Fibroblast of gingiva (primary cell): Measurements from ENCODE around the gene ZBTB16.
A peak's percentile ranks its signal among the peaks of the same experiment; 100 is the strongest.

Source experiments
- DNase-seq: peaks from one replicate; pipeline ENCODE4 v3.0.0-alpha.2; 2011; ENCODE audit warnings: low read depth

The ZBTB16 gene

DNA sequence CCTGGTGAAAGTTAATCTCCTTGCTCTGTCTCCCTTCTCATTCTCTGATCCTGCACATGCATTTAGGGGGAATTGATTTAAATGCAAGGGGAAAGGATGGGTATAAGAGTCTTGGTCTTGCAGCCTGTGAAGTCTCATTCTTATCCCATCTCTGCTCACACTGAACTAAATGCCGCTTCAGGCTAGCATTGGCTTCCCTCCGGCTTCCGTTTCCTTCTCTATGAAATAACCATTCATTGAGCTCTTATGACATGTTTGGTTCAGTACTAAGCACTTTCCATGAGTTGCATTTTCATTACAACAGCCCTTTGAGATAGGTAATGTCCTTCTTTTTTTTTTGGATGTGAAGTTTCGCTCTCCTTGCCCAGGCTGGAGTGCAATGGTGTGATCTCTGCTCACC lies 5.6 kb downstream of the ZBTB16 start:
- no peak for DNase-seq

DNA sequence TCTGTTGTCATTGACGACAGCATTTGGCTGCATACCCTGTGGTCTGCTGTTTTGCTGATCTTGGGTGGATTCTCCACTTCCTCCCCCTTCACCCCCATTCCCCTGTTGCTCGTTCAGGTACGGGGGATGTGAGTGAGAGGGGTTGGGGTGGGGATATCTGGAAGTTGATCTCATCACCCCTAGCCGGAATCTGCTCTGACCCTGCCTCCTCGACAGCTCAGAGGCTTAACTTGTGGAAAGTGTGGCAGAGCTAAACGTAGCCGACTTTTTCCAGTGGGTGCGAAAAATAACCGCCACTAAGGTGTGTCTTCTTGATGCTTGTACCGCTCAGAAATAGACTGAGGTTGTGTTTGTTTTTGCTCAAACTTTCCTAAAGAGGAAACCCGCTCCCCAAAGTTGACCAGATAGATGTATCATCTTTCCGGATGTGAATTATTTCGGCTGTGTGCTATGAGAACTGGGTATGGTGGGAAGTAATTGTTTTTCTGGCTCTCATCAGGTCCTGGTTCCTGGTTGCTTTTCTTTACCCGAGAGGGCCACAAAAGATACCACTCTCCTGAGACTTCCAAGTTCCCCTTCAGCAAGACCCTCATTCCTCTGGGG lies 6.6 kb downstream of the ZBTB16 start:
- no peak for DNase-seq

DNA sequence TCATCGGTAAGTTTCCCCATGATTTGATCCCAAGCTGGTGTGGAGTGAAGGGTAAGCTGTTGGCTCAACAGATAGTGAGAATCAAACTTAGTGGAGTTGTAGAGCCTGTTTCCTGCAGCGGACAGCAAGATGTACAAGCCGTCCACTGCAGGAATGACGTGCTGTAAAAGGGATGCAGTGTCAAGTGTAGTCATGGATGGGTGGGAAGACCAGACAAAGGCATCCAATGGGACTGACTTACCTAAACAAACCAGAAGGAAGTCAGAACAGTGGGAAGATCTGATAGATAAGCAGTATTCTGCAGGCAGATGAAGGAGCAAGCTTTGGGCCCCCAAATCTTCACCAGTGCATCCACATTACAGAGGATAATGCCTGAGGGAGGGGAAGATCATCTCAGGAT lies 8.8 kb downstream of the ZBTB16 start:
- no peak for DNase-seq

DNA sequence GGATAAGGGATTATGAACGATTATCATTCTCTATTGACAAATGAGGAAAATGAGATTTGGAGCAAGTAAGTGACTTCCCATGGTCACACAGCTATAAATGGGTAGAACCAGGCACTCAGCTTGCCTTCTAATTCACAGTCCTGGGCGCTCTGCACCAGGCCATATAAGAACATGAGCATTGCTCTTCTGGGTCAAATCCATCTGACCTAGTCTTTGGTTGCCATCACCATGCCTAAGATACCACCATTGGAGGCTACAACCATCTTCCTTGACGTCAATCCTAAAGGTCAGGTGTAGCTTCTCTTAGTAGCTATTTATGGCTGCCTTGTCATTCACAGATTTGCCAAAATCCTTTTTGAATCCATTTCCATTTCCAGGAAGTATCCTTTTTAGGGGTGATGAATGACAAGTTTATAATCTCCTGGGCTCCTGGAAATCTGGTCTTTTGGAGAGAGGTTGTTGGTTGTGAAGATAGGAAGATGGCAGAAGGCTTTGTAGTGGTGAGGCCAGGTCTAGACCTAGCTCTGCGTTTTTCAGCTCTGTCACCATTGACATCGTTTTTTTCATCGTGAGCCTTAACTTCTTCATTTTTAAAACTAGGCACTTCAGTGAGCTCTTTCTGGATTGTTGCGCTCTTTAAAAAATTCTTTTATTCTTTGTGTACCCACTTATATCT lies 11.1 kb downstream of the ZBTB16 start:
- DNase-seq, result no peak

DNA sequence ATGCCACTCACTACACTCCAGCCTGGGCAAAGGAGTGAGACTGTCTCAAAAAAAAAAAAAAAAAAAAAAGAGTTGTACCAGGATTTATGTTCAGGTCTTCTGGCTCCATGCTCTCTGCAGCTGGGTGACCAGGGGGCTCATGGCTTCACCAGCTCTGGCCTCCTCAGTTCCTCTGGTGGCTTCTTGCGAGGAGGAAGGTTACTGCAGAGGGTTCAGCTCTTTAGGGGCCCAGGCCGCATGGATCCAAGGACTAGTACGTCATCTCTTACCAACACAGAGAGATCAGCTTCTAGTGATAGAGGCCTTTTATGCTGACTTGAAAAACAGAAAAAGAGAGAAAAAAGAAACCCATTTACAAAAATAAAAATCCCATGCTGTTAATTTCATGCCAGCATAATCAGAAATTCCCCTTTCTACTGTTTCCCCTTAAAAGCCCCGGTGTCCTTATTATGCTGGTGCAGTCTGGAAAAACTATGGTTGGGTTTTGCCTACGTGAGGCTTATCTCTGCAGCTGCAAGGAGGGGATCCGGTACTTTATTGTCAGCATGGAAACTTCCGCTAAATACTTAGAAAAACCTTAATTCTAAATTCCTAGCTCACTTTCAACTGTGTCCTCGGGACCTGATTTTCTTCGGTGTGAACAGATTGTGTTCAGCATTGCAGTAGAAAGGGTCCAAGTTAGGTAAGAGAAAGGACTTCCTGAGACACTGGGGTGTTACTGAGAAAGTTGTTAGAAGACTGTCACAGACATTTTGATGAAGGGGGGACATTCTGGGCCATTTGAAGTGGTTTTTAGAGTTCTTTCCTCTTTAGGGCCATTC lies 13.7 kb downstream of the ZBTB16 start:
- no peak for DNase-seq

DNA sequence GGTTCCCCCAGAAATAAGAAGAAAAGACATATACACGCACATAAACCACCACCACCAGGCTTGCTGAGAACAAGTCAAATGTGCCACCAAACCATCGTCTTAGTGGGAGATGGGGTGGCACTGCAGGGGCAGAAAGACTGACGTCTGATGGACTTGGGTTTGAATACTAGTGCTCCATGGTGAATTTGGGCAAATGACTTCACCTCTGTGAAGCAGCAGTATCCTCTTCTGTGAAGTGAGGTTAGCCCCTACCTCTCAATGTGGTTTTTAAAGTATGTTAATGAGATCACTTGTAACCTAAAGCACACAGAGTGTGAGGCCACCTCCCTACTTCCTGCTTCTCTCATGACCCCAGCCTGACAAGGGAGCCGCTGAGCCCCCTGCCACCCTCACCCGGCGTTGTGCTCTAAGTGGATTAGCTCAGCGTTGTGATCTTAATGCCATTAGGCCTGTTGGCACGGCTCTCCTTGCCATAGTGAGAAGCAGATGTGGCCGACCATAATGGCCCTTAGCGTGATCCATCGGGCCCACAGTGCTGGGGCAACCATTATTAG lies 14.4 kb downstream of the ZBTB16 start:
- no peak for DNase-seq

DNA sequence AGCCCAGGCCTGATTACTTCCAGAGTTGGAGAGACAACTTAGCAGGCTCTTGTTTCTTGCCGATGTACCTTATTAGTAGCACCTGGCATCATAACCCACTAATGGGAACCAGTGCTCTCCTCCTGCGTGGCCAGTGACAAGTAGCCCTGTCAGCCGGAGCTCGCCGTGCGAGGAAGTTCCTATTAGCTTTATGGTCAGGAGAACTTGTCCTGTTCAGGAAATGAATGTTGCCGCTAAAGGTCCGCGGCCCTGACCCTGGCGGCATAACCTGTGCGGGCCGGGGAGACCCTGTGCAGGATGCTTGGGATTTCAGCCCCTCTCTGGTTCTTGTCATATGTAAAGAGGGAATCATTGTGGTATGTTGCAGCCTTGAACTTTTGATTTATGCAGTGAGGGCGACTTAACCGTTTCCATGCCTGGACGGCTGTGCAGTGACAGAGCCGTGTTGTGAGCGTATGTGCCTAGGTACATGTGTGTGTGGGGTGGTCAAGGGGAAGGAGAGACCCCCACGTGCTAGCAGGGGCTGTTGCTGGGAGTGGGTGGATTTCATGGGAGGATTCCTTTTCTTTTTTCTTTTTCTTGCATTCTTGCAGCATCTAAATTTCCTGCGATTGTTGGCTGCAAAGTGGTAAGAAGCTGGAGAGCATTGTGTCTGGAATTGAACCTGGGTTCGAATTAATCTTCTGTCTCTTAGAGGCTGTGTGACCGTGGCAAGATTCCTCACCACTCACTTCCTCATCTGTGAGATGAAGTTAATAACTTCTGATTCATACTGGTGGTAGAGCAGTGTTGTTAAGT lies 15.2 kb downstream of the ZBTB16 start:
- no peak for DNase-seq

DNA sequence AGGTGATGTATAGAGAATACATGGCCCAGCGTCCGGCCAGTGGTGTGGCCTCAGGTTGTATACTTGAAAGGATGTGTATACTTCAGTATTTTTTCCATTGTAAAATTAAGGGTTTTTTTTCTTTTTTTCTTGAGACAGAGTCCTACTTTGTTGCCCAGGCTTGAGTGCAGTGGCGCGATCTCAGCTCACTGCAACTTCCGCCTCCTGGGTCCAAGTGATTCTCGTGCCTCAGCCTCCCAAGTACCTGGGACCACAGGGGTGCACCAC lies 15.8 kb downstream of the ZBTB16 start:
- DNase-seq, result no peak

DNA sequence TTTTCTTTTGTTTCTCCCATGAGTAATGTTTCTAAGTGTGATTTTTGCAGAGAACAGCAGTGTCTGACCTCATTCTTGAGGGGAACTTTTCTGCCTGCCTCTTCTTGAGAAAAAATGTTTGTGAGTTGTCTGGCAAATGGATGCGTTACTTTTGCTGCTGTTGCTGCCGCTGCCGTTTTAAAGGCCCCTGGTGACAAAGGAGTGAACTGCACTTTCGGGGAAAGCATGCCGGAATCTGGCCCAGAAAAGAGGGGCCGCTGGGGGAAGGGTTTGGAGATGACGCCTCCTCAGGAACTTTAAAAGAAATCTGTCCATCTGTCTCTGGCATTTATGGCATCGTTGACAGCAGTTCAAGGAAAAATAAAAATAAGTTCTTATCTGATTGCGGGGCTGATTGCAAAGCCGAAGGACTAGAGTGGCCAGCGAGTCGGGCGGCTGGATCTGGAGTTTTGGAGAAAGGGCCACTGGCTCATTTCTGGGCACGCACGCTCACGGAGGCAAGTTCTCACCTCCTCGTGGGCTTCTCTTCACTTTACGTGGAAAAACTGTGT lies 16.5 kb downstream of the ZBTB16 start:
- DNase-seq, result peak; percentile 71

DNA sequence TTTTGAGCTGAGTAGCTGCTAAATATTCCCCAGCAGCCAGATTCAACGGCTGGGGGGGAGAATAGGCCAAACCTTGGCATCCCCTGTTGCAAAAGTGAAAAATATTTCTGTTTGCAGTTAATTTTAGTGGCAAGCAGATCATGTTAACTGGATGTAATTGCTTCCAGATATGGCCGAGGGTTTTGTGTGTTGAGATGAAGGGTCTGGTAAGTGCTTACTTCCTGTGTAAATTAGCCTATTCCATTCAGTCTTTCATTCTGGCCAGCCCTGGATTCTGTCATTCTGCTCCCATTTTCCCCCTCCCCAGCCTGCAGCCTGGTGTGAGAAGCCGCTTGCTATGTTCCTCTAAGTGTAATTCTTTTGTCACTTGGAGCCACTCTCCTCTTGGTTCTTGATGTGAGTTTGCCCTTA lies 17.4 kb downstream of the ZBTB16 start:
- peak; percentile 75 for DNase-seq

DNA sequence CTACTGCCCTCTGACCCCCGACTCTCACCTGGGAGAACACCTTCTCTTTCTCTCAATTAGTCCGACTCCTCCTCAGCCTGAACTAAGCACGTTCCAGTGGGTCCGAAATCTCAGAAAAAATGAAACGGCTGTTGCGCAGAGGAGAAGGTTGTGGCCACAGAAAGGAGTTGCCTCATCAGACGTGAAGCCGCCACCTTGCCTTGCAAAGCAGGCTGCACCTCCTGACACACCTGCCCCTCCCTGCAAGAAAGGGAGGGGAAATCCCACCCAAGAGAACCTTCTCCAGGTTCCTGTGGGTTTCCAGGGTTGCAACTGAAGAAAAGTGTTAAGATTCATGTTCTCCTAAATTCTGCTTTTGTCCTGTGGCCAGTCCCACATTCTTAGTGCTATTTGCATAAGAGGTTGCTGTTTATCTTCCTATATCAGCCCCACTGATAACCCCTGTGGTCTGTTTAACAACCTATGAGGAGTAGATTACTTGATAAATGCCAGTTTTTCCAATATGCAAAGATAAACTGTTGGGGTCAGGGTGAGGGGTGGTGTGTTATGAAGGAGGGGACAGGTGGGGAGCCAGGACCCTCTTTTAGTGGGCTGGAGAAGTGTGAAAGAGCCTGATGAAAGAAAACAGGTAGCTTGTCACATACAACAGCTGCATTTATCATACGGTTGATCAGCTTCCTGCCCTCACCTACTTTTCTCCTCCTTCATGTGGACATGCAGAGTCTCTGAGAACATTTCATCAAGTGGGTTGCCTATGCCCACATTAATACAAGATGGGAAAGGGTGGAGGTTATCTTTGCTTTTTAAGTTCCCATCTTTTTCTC lies 18.2 kb downstream of the ZBTB16 start:
- no peak for DNase-seq

DNA sequence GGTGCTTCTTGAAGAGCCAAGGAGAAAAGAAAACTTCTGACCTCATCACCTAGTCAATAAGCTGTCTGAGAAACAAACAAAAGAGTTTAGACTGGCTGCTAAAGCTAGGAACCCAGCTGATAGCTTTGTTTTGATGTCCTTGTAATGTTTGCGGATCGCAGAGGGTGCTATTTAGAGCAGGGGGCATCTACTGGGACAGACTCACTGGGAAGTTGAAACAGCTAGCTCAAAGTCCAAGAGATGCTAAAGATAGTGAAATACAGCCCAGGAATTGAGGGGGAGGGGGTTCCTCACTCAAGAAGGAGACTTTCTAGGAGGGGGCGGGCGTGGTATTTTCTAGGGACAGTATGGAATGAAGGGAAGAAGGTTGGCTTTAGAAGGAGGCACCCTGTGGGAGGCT lies 18.9 kb downstream of the ZBTB16 start:
- no peak for DNase-seq

DNA sequence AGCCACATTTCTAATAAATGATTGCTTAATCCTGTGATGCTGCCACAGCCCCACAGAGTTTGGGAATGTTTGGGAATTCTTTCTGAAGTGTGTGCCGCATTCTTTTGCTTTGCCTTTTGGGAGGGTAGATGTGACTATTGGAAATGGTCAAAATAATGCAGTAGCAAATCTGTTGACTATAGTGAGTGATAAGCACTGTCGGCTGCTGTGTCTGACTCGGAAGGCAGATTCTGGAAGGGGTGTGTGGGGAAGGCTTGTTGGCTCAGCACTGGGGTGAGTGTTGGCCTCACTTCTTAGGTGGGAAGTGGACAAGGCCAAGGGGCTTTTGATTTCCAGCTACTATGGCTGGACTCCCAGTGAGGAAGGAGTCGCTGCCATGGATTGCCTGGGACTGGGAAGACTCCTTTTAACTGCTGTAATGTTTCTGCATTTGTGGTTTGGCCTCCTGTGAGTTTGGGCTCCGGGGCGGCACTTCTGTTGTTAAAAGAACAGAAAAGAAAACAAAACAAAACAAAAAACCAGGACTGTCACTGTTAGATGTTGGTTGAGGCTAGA lies 20.1 kb downstream of the ZBTB16 start:
- peak; percentile 60 for DNase-seq

DNA sequence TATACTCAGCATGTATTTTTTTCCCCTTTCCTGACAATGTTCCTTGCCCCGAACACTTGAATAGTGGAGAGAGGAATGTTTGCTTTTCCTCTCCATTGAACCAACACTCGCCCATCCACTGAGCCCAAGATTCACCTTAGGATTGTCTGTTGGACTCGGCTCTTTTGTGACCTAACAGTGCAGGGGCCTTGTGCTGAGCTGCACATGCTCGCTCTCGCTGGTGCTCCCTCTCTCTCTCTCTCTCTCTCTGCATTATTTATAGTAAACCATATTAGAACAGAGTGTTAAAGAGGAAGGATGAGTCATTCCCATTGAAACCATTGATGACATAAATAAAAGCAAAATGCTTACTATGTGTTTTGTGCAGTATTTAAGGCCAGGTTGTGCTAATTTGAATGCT lies 20.7 kb downstream of the ZBTB16 start:
- DNase-seq, result peak; percentile 63

DNA sequence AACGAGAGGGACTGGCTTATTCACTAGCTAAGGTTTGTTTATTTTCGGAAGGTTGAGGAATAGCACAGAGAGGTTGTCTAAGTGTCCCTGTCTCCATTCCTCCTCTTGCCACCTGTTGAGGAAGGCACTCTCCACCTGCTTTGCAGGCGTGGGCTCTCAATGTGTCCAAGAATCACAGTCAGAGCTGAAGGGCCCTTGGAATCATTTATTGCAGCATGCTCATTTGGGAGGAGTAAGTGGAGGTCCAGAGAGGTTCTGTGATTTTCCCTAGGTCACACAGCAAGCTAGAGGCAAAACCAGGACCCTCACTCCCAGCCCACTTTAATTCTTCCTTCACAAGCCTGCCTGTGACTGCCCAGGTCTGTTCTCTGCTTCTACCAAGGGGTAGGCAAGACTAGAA lies 21.3 kb downstream of the ZBTB16 start:
- DNase-seq, result no peak

DNA sequence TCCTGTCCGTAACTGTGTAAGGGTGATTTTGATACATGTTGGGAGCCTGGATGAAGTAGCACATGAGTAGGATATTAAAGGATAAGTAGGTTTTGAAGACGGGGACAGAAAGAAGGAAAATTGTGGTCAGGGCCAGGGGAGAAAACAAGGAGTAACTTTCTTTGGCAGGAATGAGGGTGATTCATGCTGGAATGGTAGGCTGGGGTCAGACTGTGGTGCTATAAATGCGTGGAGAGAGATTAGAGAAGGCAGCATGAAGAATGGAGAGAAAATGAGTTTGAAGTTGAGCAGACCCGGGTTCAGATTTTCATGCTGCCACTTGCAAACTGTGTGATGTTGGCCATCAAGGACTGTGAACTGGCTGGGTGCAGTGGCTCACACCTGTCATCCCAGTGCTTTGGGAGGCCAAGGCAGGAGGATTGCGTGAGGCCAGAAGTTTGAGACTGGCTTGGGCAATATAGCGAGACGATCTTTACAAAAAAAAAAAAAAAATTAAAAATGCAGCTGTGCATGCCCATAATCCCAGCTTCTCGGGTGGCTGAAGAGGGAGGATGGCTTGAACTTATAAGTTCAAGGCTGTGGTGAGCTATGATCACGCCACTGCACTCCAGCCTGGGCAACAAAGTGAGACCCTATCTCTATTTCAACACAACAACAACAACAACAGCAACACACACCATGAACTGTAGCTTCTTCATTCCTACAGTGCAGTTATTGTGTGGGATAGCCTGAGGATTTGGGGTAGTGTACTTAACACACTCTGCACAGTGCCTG lies 22.3 kb downstream of the ZBTB16 start:
- DNase-seq, result peak; percentile 56

DNA sequence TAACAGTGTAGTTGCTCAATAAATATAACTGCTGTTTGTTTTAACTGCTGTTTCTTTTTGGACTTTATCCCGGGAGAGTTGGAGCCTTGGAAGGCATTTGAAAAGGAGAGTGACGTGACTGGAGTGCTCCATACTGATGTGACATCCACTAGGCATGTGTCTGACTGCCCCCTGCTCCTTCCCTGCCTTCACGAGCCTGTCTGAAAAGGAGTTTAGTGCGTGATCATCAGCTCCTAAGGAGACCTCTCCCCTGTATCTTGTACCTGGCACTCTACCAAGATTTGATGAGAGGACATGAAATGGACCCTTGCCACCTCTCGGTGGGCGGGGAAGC lies 22.9 kb downstream of the ZBTB16 start:
- peak; percentile 60 for DNase-seq

DNA sequence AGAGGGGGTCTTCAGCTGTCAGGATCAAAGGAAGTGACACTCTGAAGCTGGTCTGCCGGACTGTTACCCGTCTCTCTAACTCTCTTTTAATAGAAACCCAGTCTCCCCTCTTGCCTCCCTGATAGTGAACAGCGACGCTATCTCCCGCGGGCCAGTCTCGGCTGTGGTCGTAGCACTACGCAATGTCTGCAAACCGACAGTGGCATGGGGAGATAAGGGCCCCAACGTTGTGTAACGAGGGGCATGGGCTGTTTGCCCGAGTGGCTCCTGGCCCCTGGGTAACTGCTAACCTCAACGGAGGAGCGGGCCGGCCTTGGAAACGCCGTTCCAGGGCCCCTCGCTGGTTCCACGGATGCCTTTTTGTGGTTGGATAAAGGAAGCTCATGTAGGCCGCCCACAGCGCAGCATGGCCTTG lies 23.3 kb downstream of the ZBTB16 start:
- no peak for DNase-seq

DNA sequence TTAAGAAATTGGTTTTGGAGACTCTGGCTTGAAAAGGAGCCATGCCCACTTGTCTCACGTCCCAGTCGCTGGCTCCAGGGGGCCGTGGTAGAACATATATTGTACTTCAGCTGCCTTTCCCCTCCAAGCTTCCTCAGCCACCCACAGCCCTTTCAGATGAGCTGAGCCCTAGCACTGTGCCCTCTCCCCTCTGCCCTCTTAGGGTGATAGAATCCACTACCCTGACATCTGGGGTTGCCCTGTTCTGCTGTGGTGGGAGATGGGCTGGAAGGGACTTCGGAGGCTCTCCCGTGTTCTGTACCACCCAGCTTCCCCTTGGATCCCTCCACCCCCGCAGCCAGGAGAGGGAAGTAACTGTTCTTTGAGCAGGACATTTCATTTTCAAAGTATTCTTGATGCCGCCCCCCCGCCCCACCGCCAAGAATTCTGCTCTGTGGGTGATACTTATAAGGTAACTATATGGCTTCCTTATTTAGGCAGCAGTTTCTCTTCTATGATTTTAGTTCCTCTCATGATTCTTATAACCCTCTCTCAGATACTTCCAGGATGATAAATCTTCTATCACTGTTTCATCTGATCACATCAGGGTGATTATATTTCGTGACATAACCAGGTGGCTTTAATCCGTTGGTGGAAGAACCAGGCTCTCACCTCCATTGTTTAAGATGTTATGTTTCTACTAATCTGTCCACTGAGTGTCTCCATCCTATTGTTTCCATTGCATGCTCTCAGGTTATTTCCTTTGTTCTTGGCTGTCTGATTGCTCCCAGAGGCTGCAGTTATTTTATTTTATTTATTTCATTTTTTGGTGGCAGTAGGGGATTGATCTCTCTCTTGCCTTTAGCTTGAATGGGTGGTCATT lies 24.1 kb downstream of the ZBTB16 start:
- no peak for DNase-seq
